Cardiac fibroblast (primary cell): ENCODE results near the gene CELF2.

ENCODE experiments used
- DNase-seq, 2 donors: peaks; one replicate each; pipeline versions ENCODE4 v3.0.0 to v3.0.0-alpha.2; 2010; ENCODE audit warnings: low read depth in 2 of 2
- H3K4me3 ChIP-seq, 2 donors: replicated peaks in 1 of 2; 1 replicate in 1 of 2; 2 replicates in 1 of 2; pipeline ENCODE4 v1.5.1; 2011; ENCODE audit warnings: low read depth in 2 of 2, low read length in 2 of 2, mild to moderate bottlenecking in 2 of 2, moderate library complexity in 1 of 2
- CTCF ChIP-seq: IDR thresholded peaks from one replicate; pipeline ENCODE4 v1.5.1; 2011; ENCODE audit warnings: low read depth, mild to moderate bottlenecking, low read length, inconsistent platforms

CELF2 gene

DNA sequence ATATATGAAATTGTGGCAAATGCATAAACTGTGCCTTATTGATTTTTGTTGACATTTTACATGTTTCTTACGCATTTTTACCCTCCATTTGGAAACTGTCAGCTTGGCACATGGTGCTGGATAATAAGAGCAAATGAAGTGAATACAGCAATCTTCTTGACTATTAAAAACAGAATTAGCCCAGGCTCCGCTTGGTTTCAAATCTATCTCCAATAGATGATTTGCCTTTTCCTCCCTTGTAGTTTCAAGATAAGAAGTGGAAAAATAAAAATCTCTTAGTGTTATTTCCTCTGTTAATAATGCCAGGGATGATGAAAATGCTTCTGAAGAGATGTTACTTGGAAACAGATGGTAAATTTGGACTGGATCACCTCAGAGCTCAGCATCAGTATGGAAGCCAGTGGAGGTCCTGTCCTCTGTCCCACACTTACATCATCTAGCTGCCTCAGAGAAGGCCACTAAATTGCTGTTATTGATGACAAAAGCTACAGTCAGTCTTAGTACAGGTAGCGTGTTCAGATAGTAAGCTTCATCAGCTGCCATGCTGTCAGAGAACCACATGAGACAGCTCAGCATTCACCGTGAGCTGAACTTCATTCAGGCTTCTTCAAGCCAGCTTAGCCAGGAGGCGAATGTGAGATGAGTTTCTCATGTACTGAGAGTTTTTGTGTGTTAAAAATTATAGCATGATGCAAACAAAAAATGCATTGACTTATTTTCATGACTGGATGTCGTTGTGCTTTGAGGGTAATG is 246.8 kb downstream of the CELF2 start:
- TF ChIP-seq CTCF: no peak
- no peak for DNase-seq
- H3K4me3 ChIP-seq: no peak overlapping the region

GRCh38 chr10:11265484-11265883 is 247.8 kb downstream of the CELF2 start:
- TF ChIP-seq CTCF: no peak
- DNase-seq: no peak
- H3K4me3 ChIP-seq: no peak overlapping the region

- DNase-seq: no peak
- no peak overlapping the region for H3K4me3 ChIP-seq
- no peak for TF ChIP-seq CTCF
Measured at GRCh38 chr10:11266426-11266825, 248.8 kb downstream of the CELF2 start.

DNA sequence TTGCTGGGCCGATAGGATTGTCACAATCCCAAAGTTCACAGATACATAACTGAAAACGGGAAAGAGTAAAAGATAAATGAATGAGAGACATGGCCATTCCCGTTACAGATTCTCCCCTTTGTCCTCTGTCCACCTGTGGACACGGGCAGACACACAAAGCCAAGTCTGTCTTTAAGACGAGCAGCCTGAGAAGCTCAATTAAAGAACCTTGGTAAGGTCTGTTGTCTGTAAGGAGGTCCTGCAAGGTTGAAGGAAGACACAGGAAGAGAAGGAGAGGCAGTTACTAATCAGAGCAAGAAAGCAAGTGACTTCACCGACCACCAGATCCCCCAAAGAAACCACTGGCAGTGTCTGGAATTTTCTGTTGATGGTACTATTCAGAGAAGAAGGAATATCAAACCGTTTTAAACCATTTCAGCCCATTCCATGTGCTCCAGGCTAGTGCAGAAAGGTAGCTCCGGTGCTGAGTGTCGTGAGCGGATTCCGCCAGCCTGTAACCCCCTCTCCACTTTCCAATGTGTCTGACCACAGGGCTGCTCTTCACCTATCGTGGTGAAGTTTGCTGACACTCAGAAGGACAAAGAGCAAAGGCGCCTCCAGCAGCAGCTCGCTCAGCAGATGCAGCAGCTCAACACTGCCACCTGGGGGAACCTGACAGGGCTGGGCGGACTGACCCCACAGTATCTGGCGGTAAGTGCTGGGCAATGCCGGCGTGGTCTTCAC is 252.6 kb downstream of the CELF2 start:
- TF ChIP-seq CTCF: peak; percentile 93
- H3K4me3 ChIP-seq: no peak overlapping the region
- peak; percentile 67 to 80 for DNase-seq

DNA sequence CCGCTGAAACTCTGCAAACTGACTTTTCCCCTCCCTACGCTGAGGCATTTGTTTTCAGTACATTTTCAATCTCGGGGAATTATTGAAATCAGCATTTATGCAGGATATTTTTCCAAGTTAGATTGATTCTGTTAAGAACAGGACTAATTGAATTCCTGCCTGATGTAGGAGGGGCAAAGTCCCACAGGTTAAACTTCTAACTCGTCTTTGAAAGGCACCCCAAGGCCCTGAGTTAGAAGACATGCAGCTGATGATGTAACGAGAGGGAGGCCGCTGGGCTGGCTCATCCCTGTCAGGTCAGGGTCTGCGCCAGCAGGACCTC is 253.1 kb downstream of the CELF2 start:
- no peak for TF ChIP-seq CTCF
- H3K4me3 ChIP-seq: no peak overlapping the region
- no peak for DNase-seq

DNA sequence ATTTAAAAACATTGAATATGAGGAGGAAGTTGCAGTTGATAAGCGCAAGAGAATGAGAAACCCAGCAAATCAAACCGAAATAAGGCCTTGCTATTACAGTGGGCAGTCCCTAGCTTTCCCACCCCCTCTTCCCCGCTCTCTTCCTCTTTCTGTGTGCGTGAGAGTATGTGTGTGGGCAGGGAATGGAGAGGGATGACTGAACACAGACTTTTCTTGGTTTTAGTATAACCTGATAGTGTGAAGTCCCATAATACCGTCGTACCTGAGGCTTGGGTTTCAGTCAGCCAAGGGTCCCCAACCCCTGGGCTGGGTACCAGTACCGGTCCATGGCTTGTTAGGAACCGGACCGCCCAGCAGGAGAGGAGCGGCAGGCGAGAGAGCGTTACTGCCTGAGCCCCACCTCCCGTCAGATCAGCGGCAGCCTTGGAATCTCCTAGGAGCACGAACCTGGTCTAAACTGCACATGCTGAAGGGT is 255.3 kb downstream of the CELF2 start:
- DNase-seq: no peak
- TF ChIP-seq CTCF: no peak
- no peak overlapping the region for H3K4me3 ChIP-seq

- DNase-seq: no peak
Measured at GRCh38 chr10:11274452-11274851, 256.8 kb downstream of the CELF2 start.

More at GRCh38 chr10:11274452-11274851, 256.8 kb downstream of the CELF2 start:
- H3K4me3 ChIP-seq: no peak overlapping the region
- no peak for TF ChIP-seq CTCF
